PFSK-1 (cell line): ENCODE data around the gene KDM4C.

ENCODE experiments used
- POLR2AphosphoS5 ChIP-seq: IDR thresholded peaks from 2 replicates; pipeline ENCODE4 v1.6.1; 2012; ENCODE audit warnings: low read depth, mild to moderate bottlenecking, control low read depth, low read length, moderate library complexity
- TF ChIP-seq, protein P1 (sequence below), 2 experiments: IDR thresholded peaks; 2 replicates each; pipeline versions ENCODE4 v1.6.1 to v1.8.0; 2011 to 2012; ENCODE audit warnings: low read depth in 2 of 2, low read length in 2 of 2, control low read depth in 1 of 2, inconsistent platforms in 1 of 2, mild to moderate bottlenecking in 1 of 2, moderate library complexity in 1 of 2; ENCODE audit not compliant: insufficient read depth in 1 of 2

- TF ChIP-seq POLR2AphosphoS5: no peak
- TF ChIP-seq, protein P1, sequence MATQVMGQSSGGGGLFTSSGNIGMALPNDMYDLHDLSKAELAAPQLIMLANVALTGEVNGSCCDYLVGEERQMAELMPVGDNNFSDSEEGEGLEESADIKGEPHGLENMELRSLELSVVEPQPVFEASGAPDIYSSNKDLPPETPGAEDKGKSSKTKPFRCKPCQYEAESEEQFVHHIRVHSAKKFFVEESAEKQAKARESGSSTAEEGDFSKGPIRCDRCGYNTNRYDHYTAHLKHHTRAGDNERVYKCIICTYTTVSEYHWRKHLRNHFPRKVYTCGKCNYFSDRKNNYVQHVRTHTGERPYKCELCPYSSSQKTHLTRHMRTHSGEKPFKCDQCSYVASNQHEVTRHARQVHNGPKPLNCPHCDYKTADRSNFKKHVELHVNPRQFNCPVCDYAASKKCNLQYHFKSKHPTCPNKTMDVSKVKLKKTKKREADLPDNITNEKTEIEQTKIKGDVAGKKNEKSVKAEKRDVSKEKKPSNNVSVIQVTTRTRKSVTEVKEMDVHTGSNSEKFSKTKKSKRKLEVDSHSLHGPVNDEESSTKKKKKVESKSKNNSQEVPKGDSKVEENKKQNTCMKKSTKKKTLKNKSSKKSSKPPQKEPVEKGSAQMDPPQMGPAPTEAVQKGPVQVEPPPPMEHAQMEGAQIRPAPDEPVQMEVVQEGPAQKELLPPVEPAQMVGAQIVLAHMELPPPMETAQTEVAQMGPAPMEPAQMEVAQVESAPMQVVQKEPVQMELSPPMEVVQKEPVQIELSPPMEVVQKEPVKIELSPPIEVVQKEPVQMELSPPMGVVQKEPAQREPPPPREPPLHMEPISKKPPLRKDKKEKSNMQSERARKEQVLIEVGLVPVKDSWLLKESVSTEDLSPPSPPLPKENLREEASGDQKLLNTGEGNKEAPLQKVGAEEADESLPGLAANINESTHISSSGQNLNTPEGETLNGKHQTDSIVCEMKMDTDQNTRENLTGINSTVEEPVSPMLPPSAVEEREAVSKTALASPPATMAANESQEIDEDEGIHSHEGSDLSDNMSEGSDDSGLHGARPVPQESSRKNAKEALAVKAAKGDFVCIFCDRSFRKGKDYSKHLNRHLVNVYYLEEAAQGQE (IDR thresholded peaks at IDR 0.05; ENCODE audit: insufficient read depth in 1 of 2, low read depth in 2 of 2, low read length in 2 of 2): no peak
Measured at GRCh38 chr9:6758248-6758497, 400 bp downstream of the KDM4C start.
